SIG-M5 treated with dmso at 0.1 percent for 504 hours (cell line): ENCODE results near the gene FNBP1L.
"Not testable (repeated sequence)": the region's sequence is repeated elsewhere in the genome, so short reads cannot be mapped to it uniquely, and the experiment has no call there.

ENCODE experiments used
- DNase-seq: peaks from one replicate; lab custom pipeline; 2025; ENCODE audit not compliant: unreplicated experiment; lab: John Stamatoyannopoulos, UW

FNBP1L gene

GRCh38 chr1:93526431-93526830 is 78.5 kb downstream of the FNBP1L start:
- no peak for DNase-seq

- DNase-seq = peak; percentile 57
Observed at GRCh38 chr1:93528412-93528811, 80.5 kb downstream of the FNBP1L start.

DNA sequence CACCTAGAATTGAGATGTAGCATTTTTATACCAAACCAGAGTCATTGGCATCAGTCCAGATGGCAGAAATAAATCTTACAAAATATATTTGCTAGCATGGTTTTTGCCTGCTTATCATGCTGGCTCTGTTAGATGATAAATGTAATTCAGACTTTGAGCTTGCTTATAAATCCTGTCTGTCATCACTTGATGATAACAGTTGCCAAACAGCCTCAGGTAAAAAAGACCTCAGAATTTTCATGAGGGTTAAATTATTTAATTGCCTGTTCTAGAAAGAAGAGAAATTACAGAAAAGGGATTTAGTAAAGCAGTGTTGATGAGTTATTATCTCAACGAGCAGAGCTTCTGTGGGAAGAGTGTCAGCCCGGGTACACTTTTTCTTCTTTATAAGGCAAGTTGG is 83.3 kb downstream of the FNBP1L start:
- no peak for DNase-seq

- DNase-seq = no peak
Observed at GRCh38 chr1:93532780-93533378, 85.0 kb downstream of the FNBP1L start.

GRCh38 chr1:93533677-93534076 is 85.8 kb downstream of the FNBP1L start:
- no peak for DNase-seq

DNA sequence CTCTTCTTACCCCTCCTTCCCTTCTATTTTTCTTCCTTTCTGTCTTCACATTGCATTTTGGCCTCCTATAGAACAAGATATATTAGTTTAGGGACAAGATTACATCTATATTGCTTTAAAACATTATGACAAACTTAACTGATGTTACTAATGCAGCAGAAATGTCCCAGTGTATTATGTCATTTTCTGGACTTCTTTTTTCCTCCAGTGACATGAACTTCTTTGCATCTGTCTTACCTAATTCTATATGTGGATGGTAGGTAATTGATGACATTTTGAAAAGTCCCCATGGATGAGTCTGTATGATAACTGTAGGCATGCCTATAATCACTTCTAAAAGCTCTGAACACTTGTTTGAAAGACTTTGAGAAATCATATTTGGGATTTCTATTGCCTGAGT is 89.5 kb downstream of the FNBP1L start:
- no peak for DNase-seq

GRCh38 chr1:93537924-93538323 is 90.0 kb downstream of the FNBP1L start:
- DNase-seq = no peak

GRCh38 chr1:93541045-93541444 is 93.1 kb downstream of the FNBP1L start:
- no peak for DNase-seq

- no peak for DNase-seq
Observed at GRCh38 chr1:93542398-93542797, 94.5 kb downstream of the FNBP1L start.

GRCh38 chr1:93546162-93546863 is 98.4 kb downstream of the FNBP1L start:
- DNase-seq = no peak

DNA sequence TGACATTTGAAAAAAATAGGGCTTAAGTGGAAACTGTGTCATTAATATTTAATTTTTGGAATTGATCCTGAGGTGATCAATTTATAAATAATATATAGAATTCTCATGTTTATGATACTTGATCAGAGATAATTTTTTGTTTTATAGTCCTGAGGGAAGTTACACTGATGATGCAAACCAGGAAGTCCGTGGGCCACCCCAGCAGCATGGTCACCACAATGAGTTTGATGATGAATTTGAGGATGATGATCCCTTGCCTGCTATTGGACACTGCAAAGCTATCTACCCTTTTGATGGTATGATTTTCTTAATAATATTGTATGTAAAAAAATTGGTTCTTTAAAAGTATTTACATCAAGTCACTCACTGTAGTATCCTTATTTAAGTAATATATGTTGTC is 101.2 kb downstream of the FNBP1L start:
- DNase-seq = no peak

DNA sequence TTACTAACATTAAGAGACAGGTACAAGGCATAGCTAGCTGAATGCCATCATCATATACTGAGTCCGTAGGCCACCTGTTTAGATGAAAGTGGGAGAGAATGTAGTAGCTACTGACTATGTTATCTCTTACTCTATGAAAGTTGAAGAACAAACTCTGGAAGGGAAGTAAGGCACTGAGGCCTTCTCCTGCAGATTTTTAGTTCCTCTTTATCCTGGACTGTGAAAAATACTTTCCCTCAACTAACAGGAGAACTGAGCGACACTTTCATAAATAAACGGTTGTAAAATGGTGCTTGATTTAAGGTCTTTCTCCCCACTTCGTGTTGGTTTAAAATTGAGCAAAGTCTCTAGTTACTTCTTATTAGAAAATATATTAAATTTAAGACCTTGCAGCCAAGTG is 101.9 kb downstream of the FNBP1L start:
- DNase-seq = peak; percentile 15

- peak; percentile 39 for DNase-seq
Observed at GRCh38 chr1:93552741-93553455, 105.0 kb downstream of the FNBP1L start.

DNA sequence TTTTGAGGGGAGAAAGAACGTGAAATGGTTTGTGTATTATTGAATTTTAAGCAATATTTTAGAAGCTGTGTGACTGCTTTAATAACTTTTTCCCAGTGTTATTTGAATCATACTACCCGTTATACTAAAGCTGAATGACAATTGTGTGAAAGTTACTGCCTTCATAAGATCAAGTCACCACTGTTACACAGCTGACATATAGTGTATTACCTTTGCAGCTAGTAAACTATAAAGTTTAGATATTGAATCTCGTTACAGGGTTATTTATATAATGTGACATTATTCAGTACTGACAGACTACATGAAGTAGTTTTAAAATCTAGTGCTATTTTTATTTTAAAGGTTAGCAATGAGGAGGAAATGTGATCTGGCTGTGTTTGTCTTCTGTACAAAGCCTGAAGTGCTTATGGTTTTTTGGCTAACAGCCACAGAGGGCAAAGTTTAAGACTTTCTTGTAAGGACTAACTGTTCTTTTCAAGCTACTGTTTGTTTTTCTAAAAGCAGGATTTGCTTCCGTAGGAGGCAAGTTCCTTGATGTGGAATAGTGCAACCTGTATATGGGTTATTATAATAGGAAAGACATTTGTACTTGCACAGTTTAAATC is 106.1 kb downstream of the FNBP1L start:
- DNase-seq = not testable (repeated sequence)

- no peak for DNase-seq
Observed at GRCh38 chr1:93554883-93555872, 107.3 kb downstream of the FNBP1L start.

- DNase-seq = no peak
Observed at GRCh38 chr1:93556291-93556690, 108.4 kb downstream of the FNBP1L start.

GRCh38 chr1:93559045-93559444 is 111.1 kb downstream of the FNBP1L start:
- DNase-seq = peak; percentile 34

DNA sequence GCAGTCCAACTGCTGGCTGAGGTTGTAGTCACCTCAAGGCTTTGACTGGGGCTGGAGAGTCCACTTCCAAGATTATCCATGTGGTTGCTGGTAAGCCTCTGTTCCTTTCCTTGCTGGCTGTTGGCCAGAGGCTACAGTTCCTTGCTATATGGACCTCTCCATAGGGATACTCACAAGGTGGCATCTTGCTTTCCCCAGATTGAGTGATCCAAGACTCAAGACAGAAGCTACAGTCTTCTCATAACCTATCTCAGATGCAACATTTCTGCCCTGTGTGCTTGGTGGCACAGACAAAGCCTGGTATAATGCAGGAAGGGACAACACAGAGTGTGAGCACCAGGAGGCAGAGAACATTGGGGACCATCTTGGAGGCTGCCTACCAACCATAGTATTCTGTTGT is 111.8 kb downstream of the FNBP1L start:
- no peak for DNase-seq

DNA sequence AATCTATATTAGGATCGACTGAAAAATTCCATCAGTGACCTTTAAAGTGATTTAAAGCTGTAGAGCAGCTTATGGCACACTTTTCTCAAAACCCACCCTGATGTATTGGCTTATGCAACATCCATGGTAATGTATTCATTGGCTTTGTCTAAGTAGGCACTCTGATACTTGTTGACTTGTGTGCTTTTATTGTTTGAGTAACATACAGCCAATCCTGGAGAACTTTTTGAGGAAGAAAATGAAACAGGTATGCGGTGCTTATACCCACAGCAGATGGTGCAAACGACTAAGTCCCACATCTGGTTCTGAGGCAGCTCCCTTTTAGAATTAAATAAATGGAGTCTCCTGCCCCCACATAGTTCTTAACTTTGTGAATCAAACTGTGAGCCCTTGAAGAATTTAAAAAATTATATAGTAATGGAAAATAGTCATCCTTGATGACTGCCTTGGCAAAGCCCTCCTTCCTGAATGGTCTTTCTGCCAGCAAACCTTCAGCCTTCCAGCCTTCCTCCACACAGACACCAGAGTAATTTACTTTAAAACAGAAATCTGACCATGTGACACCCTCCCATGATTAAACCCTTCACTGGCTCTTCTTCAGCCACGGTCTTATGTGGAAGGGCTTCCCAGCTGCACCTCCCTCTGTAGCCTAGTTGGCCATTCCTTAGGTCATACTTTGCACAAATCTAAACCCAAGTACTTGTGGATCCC is 117.7 kb downstream of the FNBP1L start:
- DNase-seq = no peak

- DNase-seq = no peak
Observed at GRCh38 chr1:93566227-93566626, 118.3 kb downstream of the FNBP1L start.
